Raji (cell line): ENCODE data around the gene CLDN22.

Experiments used
- POLR2A ChIP-seq: IDR thresholded peaks from 2 replicates; pipeline ENCODE4 v1.6.1; 2011; ENCODE audit warnings: low read depth, low read length, control low read depth; ENCODE audit not compliant: insufficient read depth

Gene CLDN22

DNA sequence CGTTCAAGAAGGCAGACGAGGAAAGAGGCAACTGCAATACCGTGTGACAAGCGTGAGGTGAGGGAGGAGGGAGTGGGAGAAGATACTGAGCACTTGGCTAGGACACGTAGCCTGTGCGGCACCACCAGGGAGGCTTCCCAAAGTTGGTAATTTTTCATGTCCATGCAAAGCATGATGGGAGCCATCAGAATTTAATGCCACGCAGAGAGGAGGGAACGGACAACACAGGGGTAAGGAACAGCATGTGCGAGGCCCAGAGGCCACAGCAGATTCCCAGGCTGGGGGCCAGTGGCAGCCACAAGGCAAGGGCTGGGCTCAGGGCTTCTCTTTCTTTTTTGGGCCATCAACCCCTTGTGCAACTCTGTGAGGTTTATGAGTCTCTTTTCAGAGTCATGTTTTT lies 13.1 kb upstream of the CLDN22 start:
- TF ChIP-seq POLR2A: no peak

DNA sequence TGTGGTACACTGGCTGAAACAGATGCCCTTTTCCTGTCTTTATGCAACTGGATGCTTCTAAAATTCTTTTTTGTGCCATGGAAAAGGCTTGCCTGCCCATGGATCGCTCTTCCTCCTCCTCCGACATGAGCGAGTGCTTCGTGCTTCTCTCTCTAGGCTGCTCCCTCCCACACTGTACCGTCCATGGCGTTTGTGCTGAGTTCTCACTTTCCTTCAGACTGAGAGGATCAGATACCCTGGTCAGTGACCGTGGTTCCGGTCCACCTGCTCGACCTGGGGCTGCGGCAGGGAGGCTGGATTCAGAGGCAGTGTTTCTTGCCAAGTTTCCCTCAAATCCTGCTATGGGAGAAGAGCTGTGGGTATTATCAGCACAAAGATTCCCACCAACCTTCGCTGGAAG lies 12.4 kb upstream of the CLDN22 start:
- TF ChIP-seq POLR2A: no peak

- no peak for TF ChIP-seq POLR2A
These were observed 10.8 kb upstream of the CLDN22 start for GRCh38 chr4:183330841-183331240.

DNA sequence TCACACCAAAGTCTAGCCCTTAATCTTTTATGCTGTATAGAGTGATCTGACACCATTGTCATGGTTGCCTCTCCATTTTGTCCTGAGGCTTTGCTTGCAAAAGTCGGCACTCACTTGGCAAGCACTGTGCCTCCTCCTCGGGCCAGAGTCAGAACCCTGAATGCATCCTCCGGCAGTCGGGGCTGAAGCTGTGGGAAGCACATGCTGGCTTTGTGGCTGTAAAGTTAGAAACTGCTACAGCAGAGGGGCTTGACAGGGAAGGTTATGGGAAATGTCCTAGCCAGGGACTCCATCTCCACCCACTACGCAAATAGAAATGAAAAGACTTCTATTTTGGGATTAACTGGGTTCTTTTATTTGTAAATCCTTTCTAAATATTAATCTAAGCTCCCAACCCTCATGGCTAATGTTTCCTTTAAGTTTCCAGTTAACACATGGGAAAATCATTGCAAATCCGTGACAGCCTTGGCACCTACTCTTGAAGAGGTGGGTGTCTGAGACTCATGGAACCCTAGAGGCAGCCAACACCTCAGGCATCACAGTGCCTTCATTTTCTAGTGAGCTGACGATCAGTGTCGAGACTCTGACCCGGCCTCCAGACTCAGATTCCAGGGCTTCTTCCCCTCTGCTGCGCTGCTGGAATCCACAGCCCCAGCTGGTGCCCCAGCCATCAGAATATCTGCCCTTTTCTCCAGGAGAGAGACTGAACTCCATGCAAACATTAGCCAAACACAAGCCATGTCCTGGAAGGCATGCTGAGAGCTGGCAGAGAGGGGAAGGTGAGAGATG lies 10.1 kb upstream of the CLDN22 start:
- TF ChIP-seq POLR2A: no peak

GRCh38 chr4:183329244-183329643 lies 9.2 kb upstream of the CLDN22 start:
- TF ChIP-seq POLR2A: no peak

DNA sequence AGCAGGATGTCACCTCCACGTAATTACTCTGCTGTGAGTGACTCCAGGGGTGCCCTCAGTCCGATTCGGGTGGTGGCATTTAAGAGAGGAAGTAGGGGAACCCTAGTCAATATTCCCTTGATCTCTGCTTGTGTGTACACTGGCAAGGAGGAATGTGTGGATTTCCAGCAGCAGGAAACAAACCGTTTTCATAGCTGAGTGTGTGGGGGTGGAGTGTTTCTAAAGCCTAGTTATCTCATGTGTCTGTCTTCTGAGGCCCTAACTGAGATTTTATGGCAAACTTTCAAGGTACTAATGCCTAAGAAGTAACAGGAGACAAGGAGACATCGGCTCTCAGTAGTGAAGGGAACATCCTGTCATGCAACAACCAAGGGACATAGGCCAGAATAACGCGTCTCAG lies 8.8 kb upstream of the CLDN22 start:
- TF ChIP-seq POLR2A: no peak

DNA sequence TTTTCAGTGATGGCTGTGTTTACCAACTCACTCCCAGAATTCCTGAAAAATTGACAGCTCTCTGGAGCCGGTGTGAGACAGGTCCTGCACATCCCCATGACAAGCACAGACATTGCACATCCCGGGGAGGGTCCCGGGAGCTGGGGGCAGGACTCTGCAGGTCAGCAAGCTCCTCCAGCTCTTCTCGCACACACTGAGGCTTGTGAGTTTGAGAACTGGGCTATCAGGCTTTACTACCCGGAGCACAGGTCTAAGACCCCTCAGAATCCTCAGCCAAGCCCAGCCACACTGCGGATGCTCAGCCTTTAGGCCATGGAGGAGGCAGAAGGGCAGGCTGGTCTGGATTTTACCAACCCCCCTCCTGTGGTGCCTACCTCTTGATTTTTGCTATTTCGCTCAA lies 7.8 kb upstream of the CLDN22 start:
- no peak for TF ChIP-seq POLR2A

GRCh38 chr4:183326853-183327252 lies 6.8 kb upstream of the CLDN22 start:
- TF ChIP-seq POLR2A: no peak

DNA sequence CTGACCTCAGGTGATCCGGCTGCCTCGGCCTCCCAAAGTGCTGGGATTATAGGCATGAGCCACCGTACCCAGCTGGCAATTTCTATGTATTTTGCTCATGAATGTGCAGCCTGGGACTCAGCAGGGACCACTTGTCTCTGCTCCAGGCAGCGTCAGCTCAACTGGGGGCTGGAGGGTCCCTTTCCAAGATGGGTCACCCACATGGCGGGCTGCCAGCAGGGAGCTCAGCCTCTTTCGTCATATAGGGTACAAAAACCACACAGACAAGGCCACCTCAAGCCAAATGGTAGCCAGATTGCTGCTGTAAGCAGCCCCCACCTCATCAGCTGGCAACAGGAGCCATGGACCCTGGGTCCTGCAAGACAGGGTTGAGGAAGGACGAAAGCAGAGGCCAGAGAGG lies 4.5 kb upstream of the CLDN22 start:
- no peak for TF ChIP-seq POLR2A

DNA sequence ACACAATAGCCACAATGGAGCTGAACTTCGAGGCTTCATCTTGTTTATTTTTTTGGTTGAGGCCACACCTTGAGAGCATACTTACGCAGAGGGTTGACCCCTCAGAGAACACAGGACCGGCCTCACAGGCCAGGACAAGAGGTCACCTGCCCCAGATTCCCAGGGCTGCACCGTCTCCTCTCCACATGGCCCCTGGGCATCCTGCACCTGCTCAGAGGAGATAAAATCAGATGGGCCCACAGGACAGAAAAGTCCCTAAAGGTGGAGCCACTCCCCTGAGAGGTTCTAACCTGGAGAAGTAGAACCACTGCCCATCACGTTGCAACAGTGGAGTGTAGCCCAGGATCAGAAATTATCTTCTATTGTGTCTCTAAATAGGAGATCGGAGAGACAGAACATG lies 3.2 kb upstream of the CLDN22 start:
- no peak for TF ChIP-seq POLR2A

DNA sequence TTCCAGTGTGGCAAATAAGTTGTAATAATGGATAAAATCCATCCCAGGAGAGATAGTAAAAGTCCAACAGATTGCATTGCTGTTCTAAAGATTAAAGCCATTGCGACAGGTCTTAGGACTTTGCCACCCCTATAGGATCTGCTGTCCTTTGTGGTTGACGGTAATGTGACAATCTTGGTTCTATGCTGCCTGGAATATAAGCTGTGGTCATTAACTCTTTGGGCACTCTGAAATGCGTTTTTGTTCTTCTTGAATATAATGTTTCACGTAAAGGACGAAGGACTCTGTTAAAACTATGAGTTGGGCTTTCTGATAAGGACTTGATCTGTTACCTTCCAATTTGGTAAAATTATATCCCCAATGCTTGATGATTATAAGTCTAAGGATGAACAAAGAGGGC lies 2.2 kb upstream of the CLDN22 start, which contains the start of gene CLDN24:
Gene CLDN24, minus strand, starts transcription at position 101 of the 400 bp plus-strand sequence. Its CDS starts 0 bp downstream, at position 101.
- no peak for TF ChIP-seq POLR2A

- no peak for TF ChIP-seq POLR2A
These were observed 1.4 kb upstream of the CLDN22 start for GRCh38 chr4:183321516-183321915.

- TF ChIP-seq POLR2A: no peak
These were observed 1.0 kb upstream of the CLDN22 start for GRCh38 chr4:183321079-183321478.

DNA sequence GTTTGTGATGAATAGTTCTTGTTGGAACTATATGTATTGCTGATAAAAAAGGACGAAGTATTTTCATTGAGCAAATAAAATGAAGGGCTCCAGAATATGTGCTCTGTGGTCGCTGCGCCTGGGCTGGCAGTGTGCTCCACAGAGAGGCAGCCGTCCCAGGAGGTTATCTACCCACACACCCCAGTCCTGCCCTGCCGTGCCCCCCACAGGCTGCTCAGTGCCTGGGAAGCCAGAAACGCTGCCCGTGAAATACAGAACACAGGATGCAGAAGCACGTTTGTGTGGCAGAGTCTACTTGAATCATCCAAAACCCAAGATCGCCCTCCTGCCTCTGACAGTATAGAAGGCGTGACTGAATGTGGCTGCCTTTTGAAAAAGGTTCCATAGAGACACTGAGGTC lies 1.4 kb downstream of the CLDN22 start:
- TF ChIP-seq POLR2A: no peak

- no peak for TF ChIP-seq POLR2A
These were observed 5.3 kb downstream of the CLDN22 start for GRCh38 chr4:183314806-183315205.

- TF ChIP-seq POLR2A: no peak
These were observed 5.7 kb downstream of the CLDN22 start for GRCh38 chr4:183314336-183314735.

DNA sequence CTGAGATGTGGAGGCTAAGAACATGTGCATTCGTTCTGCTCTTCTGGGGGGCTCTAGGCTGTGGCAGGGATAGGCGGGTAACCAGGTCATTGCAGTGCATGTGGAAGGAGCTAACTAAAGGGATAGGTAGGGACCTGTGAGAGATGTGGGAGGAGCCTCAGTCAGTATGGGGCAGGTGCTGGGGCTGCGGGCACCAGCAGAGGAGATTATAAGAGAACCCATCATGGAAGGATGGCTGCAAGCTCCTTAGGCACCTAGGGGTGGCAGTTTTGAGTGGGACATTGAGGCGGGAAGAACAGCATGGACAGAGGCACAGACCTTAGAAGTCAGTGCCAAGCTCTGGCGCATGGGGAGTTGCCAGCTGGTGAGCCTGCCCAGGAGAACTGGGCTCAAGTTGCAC lies 7.2 kb downstream of the CLDN22 start:
- TF ChIP-seq POLR2A: no peak

DNA sequence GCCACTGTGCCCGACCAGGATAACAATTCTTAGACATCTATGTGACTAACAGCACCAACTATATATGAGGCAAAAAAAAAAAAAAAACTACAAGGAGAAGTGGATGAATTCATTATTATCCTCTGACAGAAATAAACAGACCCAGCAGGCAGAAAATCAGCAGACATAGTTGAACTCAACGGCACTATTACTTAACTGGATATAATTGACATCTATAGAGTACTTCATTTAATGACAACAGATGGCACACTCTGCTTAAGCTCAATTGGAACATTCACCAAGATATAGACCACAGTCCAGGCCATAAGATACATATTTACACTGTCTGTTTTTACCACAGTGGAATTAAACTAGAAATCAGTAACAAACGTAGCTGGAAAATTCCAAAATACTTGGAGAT lies 13.3 kb downstream of the CLDN22 start:
- no peak for TF ChIP-seq POLR2A

DNA sequence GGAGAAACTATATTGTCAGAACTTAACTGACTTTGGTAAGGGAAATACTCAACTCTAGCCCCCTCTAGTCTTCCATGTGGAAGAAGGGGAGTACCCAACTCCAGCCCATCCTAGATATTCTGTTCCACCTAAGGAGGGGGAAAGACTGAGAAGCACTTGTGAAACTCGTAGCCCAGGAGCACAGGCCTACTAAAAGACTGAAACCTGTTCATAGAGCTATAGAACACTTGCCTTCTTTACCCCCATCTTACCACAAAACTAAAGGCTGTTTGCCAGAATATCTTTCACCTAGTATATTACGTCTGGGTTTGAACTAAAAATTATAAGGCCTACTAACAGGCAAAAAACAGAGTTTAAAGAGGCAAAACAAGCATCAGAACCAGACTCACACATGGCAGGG lies 15.5 kb downstream of the CLDN22 start:
- no peak for TF ChIP-seq POLR2A
